Fibroblast of lung (primary cell): Measurements from ENCODE around the gene NID1.

Source experiments
- CTCF ChIP-seq, 2 donors: IDR thresholded peaks in 1 of 2; conservative IDR thresholded peaks in 1 of 2; 1 replicate in 1 of 2; 2 replicates in 1 of 2; pipeline ENCODE4 v1.5.1; 2011 to 2012; ENCODE audit warnings: low read length in 2 of 2, control low read depth in 1 of 2, inconsistent platforms in 1 of 2, low read depth in 1 of 2, mild to moderate bottlenecking in 1 of 2
- EZH2 ChIP-seq: IDR thresholded peaks from 2 replicates; pipeline ENCODE4 v1.5.1; 2012; ENCODE audit warnings: low read length, control low read depth, mild to moderate bottlenecking; ENCODE audit errors: missing control alignments

GRCh38 chr1:235937123-235937522 lies 127.8 kb downstream of the NID1 start:
- TF ChIP-seq CTCF (conservative IDR thresholded peaks at IDR 0.05 in 1 of 2, IDR thresholded peaks at IDR 0.05 in 1 of 2; ENCODE audit: low read depth in 1 of 2, low read length in 2 of 2) (no peak), EZH2 (no peak)
